GM12874 (cell line): ENCODE data around the gene KRTAP2-3.
"Not testable (repeated sequence)": the region's sequence is repeated elsewhere in the genome, so short reads cannot be mapped to it uniquely, and the experiment has no call there.

Experiments used
- TF ChIP-seq, protein P1 (sequence below): IDR thresholded peaks from 2 replicates; pipeline ENCODE4 v1.5.1; 2011; ENCODE audit warnings: low read depth, mild to moderate bottlenecking, control low read depth, low read length, moderate library complexity; ENCODE audit not compliant: insufficient read depth

Gene KRTAP2-3

DNA sequence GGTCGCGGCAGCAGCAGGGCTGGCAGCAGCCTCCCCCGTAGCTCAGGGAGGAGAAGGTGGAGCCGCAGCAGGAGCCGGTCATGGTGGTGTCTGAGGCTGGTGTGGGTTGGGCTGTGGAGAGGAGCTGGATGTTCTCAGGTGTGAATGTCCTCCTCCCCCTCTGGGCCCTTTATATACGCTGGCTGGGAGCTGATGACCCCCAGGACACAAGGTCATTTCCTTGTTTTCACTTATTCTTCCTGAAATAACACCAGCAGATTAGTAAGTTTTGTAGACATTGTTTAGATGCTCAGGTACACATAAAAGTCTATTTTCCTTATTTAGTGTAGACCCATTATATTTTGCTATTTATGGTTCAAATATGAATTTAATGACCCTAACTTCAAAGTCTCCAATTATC lies 4.8 kb downstream of the KRTAP2-3 start, which contains the start of gene KRTAP2-2:
KRTAP2-2 (minus strand) TSS at position 101 of the 400 bp plus-strand sequence; CDS start at position 82, 19 bp downstream.
- TF ChIP-seq, protein P1, sequence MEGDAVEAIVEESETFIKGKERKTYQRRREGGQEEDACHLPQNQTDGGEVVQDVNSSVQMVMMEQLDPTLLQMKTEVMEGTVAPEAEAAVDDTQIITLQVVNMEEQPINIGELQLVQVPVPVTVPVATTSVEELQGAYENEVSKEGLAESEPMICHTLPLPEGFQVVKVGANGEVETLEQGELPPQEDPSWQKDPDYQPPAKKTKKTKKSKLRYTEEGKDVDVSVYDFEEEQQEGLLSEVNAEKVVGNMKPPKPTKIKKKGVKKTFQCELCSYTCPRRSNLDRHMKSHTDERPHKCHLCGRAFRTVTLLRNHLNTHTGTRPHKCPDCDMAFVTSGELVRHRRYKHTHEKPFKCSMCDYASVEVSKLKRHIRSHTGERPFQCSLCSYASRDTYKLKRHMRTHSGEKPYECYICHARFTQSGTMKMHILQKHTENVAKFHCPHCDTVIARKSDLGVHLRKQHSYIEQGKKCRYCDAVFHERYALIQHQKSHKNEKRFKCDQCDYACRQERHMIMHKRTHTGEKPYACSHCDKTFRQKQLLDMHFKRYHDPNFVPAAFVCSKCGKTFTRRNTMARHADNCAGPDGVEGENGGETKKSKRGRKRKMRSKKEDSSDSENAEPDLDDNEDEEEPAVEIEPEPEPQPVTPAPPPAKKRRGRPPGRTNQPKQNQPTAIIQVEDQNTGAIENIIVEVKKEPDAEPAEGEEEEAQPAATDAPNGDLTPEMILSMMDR: not testable (repeated sequence)

DNA sequence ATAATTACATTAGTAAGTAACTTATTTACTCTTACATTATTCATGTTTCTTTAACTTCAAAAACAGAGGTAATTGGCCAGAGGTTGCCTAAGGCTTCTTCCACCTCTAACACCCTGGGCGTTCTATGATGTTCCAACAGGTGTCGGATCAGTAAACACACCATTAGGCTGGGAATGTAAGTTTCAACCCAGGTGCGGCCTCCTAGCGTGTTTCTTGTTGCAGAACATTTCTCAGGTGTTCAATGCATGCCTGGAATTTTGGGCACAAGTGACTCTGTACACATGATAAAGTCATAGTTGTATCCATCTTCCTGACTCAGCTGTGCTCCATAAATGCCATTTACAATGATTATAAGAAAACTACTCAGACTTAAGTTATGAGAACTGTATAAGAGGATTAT lies 5.9 kb downstream of the KRTAP2-3 start:
- TF ChIP-seq, protein P1: no peak

DNA sequence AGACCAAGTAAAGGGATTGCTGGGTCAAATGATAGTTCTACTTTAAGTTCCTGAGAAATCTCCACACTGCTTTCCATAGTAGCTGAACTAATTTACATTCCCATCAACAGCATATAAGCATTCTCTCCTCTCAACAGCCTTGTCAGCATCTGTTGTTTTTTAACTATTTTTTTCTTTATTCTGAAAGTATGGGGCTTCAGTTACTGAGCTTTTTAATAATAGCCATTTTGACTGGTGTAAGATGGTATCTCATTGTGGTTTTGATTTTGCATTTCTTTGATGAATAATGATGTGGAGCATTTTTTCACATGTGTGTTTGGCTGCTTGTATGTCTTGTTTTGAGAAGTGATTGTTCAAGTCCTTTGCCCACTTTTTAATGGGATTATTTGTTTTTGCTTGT lies 7.3 kb downstream of the KRTAP2-3 start:
- TF ChIP-seq, protein P1: no peak

DNA sequence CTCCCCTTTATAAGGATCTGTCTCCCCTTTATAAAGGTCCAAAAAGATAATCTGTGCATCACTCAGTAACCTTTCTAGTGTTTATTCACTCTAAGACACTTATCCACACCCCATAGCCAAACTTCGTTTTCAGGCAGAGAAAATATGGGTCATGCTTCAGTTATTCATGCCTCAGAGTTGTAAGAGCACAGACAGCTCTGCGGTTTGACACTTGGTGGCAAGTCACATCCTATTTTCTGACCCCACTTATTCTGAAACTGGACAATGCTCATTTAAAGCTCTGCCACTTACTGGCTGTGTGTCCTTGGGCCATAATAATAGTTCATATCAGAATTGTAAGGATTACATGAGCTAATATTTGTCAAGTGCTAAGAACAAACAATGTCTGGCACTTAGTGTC lies 10.8 kb downstream of the KRTAP2-3 start:
- TF ChIP-seq, protein P1: no peak

DNA sequence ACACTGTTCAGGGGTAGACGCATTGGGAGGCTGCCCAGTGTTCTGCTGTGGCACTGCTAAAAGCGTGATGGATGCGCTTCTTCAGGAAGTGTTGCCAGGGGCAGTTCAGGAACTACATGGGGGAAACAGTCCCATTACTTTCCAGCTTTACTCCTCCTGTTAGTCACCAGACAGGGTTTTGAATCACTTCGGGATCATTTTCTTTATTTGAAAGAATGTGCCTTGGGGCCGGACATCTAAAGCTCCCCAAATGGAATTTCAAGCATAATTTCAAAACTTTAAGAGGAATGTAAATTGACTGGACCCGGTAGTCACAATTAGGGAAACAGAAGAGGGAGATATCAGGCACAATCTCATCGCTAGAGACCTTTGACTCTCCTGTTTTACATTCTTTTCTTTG lies 11.5 kb downstream of the KRTAP2-3 start:
- TF ChIP-seq, protein P1: no peak

DNA sequence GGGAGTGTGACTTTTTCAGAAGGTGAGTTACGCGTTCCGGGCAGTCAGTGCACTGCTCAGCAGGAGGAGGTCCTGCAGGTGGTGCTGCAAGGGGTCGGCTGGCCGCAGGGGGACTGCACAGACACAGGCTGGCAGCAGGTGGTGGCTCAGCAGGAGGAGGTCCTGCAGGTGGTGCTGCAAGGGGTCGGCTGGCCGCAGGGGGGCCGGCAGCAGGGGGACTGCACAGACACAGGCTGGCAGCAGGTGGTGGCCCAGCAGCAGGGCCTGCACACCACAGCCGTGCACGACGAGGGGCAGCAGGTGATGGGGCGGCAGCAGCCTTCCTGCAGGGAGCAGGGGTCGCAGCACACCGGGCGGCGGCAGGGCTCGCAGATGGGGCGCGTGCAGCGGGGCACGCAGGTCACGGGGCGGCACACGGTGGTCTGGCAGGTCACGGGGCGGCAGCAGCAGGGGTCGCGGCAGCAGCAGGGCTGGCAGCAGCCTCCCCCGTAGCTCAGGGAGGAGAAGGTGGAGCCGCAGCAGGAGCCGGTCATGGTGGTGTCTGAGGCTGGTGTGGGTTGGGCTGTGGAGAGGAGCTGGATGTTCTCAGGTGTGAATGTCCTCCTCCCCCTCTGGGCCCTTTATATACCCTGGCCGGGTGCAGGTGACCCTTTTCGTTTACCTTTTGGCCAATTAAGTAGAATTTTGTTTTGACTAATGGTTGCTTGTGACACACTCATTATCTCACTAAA lies 13.0 kb downstream of the KRTAP2-3 start, which contains the start of gene KRTAP2-1:
KRTAP2-1 (minus strand) TSS at position 582 of the 731 bp plus-strand sequence; CDS start at position 533, 49 bp downstream.
- TF ChIP-seq, protein P1: not testable (repeated sequence)

DNA sequence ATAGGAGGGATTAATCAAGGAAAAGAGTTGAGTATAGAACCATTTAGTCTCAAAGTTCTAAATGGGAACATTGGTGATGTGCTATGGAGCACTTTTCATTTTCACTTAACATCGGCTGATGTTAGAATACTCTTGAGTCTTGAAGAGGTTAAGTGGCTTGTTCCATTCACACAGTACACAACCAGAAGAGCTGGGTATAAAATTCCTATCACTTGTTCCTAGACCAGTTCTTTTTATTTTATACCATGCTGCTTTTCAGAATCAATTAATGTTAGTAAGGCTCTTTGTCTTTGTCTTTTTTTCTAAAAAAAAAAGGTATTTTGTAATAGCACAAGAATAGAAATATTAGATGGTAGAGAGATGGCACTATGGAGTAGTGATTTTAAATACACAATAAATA lies 17.0 kb downstream of the KRTAP2-3 start:
- TF ChIP-seq, protein P1: no peak
